ENCODE results near the gene FABP6.

Gene FABP6, protein sequence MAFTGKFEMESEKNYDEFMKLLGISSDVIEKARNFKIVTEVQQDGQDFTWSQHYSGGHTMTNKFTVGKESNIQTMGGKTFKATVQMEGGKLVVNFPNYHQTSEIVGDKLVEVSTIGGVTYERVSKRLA

DNA sequence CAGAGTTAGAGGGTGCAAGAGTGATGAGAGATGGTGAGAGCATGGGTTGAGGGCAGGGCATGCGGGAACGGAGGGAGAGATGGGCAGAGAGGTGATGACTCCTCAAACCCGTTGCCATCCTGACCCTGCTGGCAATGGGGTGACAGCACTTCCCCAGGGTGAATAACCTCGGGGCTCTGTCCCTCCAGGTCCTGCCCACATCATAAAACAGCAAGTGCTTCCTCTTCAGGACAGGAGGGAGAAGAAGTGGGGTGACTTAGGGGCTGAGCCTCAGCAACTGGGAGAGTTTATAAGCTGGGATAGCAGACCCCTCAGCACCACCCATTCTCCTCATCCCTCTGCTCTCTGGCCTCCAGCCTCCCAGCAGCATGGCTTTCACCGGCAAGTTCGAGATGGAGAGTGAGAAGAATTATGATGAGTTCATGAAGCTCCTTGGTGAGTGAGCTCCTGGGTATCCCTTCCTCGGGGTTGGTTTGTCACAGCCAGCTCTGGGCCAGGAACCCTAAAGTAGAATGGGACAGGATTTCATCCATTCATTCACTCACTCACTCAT, at the start of gene FABP6:
FABP6 (plus strand) TSS at position 317 of the 553 bp plus-strand sequence; CDS start at position 369, 52 bp downstream.
- in situ Hi-C loops (cut with MboI; ENCODE audit: low sequenced_read_pairs, unreplicated experiment) = no loop called here

DNA sequence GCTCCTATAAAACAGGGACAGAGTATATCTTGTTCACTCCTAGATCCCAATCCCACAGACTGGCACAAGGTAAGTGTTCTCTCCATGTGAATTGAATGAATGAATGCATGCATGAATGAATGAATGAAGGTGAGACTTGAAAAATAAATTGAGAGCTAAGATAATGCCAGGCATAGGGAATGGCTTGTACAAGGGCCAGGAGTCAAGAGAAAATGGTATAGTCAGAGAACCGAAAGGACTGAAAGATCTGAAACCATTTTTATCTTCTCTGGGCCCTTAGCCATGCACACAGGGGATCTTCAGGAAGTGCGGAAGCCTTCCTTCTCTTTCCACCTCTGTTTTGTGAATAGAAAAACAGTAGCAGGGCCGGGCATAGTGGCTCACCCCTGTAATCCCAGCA, 48.4 kb upstream of the FABP6 start:
- DNase-seq (ENCODE audit: low spot score) = no peak
- in situ Hi-C loops (cut with MboI; ENCODE audit: low sequenced_read_pairs, unreplicated experiment) = no loop called here
- TF ChIP-seq, protein P1, sequence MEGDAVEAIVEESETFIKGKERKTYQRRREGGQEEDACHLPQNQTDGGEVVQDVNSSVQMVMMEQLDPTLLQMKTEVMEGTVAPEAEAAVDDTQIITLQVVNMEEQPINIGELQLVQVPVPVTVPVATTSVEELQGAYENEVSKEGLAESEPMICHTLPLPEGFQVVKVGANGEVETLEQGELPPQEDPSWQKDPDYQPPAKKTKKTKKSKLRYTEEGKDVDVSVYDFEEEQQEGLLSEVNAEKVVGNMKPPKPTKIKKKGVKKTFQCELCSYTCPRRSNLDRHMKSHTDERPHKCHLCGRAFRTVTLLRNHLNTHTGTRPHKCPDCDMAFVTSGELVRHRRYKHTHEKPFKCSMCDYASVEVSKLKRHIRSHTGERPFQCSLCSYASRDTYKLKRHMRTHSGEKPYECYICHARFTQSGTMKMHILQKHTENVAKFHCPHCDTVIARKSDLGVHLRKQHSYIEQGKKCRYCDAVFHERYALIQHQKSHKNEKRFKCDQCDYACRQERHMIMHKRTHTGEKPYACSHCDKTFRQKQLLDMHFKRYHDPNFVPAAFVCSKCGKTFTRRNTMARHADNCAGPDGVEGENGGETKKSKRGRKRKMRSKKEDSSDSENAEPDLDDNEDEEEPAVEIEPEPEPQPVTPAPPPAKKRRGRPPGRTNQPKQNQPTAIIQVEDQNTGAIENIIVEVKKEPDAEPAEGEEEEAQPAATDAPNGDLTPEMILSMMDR (IDR thresholded peaks at IDR 0.05; ENCODE audit: borderline replicate concordance, control extremely low read depth, extremely low read depth, insufficient read depth, missing control alignments) = no peak

More for the DNA sequence above, at the start of gene FABP6:
- TF ChIP-seq, protein P1 (IDR thresholded peaks at IDR 0.05; ENCODE audit: borderline replicate concordance, control extremely low read depth, extremely low read depth, insufficient read depth, missing control alignments) = no peak
- no peak for DNase-seq (ENCODE audit: low spot score)

DNA sequence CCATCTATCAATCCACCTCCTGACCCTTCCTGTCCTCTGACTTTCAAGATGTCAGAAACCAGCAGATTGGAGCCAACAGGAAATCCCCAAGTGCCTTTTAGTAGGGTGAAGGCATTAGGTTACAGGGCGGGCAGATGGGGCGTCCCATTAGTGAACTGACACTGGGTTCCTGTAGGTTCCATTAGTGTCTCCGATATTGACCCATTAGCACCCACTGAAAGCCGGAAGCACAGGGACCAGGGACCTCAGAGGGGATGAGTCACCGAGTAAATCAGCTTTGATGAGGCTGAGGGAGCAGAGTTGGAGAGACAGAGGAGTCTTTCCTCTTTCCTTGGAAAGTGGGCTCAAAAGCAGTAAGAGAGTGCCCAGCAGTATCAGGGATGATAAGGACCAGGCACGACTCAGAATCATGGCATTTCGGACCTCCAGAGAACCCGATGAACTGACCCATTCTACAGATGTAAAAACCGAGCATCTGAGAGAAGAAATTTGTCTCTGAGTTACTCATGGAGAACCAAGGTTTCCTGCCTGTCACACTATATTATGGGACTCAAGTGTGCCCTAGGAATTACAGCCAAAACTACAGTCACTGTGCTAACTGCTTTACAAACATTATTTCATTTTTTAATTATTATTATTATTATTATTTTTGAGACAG, 47.2 kb upstream of the FABP6 start:
- TF ChIP-seq, protein P1 (IDR thresholded peaks at IDR 0.05; ENCODE audit: borderline replicate concordance, control extremely low read depth, extremely low read depth, insufficient read depth, missing control alignments) = no peak
- DNase-seq (ENCODE audit: low spot score) = no peak
- in situ Hi-C loops (cut with MboI; ENCODE audit: low sequenced_read_pairs, unreplicated experiment) = no loop called here

DNA sequence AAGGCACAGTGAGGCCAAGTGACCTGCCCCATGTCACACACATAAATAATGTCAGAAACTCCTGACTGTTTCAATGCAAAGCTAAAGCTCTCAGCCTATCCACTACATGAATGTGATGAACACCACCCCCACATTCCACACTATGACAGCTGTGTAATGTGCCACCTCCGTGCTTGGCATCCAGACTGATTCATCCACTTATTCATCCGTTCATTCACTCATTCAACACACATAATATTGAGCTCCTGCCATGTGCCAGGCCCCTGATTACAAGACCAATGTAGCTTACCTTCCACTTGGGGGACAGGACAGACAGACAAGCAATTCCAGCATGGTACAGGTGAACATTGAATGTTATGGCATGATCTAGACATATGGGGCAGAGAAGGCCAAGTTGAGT, 46.2 kb upstream of the FABP6 start:
- TF ChIP-seq, protein P1 (IDR thresholded peaks at IDR 0.05; ENCODE audit: borderline replicate concordance, control extremely low read depth, extremely low read depth, insufficient read depth, missing control alignments) = no peak
- in situ Hi-C loops (cut with MboI; ENCODE audit: low sequenced_read_pairs, unreplicated experiment) = no loop called here
- DNase-seq (ENCODE audit: low spot score) = no peak

DNA sequence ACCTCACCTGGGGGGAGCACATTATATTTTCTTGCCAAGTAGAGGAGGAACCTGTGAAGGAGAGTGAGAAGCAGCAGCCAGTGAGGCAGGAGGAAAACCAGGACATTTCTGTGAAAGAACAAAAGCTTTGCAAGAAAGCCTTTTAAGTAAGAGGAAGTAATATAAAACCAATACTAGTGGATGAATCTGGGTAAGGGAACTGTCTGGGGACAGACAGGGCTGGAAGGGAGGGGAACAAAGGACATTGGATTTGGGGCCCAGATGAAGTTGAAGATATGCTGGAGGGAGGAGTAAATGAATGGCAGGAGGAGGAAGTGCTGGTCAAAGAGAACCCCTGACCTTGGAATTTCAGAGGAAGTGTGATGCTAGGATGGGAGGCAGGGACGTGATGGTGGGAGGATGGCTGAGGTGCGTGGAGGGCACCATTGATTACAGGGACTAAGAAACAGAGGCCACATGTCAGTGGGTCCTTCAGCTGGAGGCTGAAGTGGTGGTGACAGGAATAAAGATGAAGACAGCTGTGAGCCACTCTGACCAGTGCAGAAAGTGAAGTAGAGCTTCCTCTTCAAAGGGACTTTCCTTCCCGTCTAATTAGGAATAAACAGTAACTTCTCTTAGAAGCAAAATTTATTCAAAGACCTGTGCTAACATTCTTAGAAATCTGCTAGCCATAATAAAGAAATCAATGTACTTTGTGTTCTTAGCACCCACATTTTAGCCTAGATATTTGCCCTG, 43.5 kb upstream of the FABP6 start:
- DNase-seq (ENCODE audit: low spot score) = no peak
- in situ Hi-C loops (cut with MboI; ENCODE audit: low sequenced_read_pairs, unreplicated experiment) = no loop called here
- TF ChIP-seq, protein P1 (IDR thresholded peaks at IDR 0.05; ENCODE audit: borderline replicate concordance, control extremely low read depth, extremely low read depth, insufficient read depth, missing control alignments) = no peak

DNA sequence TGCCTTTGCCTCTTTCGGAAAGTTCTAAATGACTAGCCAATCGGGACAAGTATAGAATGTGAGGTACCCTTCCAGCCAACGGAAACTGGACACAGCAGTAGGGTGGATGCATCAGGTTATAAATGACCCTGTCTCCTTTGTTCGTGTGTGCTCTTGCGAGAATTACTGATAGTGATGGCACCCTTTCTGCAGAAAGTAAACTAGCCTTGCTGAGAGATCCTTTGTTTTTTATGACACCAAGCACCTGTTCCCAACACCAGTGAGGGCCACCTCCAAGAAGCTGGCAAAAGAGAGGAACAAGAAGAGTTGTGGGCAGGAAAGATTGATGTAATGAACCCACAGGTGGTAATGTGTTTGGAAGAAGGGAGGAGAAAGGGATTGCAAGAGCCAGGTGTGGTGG, 42.8 kb upstream of the FABP6 start:
- DNase-seq (ENCODE audit: low spot score) = no peak
- in situ Hi-C loops (cut with MboI; ENCODE audit: low sequenced_read_pairs, unreplicated experiment) = no loop called here
- TF ChIP-seq, protein P1 (IDR thresholded peaks at IDR 0.05; ENCODE audit: borderline replicate concordance, control extremely low read depth, extremely low read depth, insufficient read depth, missing control alignments) = no peak

All from GM13976 (cell line).